HepG2 (cell line): ENCODE data around the gene MTA2. TPM values are rescaled to one million over a fixed set of nuclear protein-coding genes. Genes with fewer than 3 reads are reported as not detected.
A peak's percentile ranks its signal among the peaks of the same experiment; 100 is the strongest.

Experiments used
- ARHGAP35 ChIP-seq: sonication (generic); formaldehyde crosslinking; IDR thresholded peaks from 2 replicates; pipeline ENCODE4 v1.9.0; 2022; ENCODE audit warnings: mild to moderate bottlenecking, inconsistent platforms, moderate library complexity, missing genetic modification reagents, borderline replicate concordance
- CCAR2 ChIP-seq: fragments of 200-400 bp; formaldehyde crosslinking; optimal IDR thresholded peaks from 2 replicates; pipeline ENCODE3; 2018; ENCODE audit warnings: low read depth, mild to moderate bottlenecking, low read length, moderate library complexity
- CCDC6 ChIP-seq: sonication (generic); formaldehyde crosslinking; IDR thresholded peaks from 2 replicates; pipeline ENCODE4 v1.8.1; 2022; ENCODE audit warnings: mild to moderate bottlenecking, missing genetic modification reagents, moderate library complexity
- ERF ChIP-seq: IDR thresholded peaks from 2 replicates; pipeline ENCODE4 v1.6.1; 2018; ENCODE audit warnings: missing biosample characterization, missing genetic modification reagents
- HOXD1 ChIP-seq: sonication (generic); formaldehyde crosslinking; IDR thresholded peaks from 2 replicates; pipeline ENCODE4 v1.5.0; 2020; ENCODE audit warnings: missing genetic modification reagents
- KAT7 ChIP-seq: IDR thresholded peaks from 2 replicates; pipeline ENCODE4 v1.6.1; 2018; ENCODE audit warnings: borderline replicate concordance, missing compliant biosample characterization
- NCOR1 ChIP-seq: fragments of 200-600 bp; sonication (generic); IDR thresholded peaks from 2 replicates; pipeline ENCODE4 v1.7.0; 2017; ENCODE audit warnings: antibody characterized with exemption, low read length, borderline replicate concordance
- NFE2L2 ChIP-seq: fragments of 150-350 bp; IDR thresholded peaks from 2 replicates; pipeline ENCODE4 v1.6.1; 2014; ENCODE audit warnings: low read length
- NRL ChIP-seq: sonication (generic); formaldehyde crosslinking; IDR thresholded peaks from 2 replicates; pipeline ENCODE4 v1.5.0; 2020; ENCODE audit warnings: missing genetic modification reagents, mild to moderate bottlenecking, moderate library complexity, borderline replicate concordance
- PAF1 ChIP-seq: IDR thresholded peaks from 2 replicates; pipeline ENCODE4 v1.6.1; 2016; ENCODE audit warnings: missing genetic modification reagents, missing compliant biosample characterization
- ZFAT ChIP-seq: sonication (generic); formaldehyde crosslinking; conservative IDR thresholded peaks from 2 replicates; pipeline ENCODE4 v1.8.1; 2023; ENCODE audit warnings: missing genetic modification reagents, inconsistent platforms
- polyA plus RNA-seq, 8 experiments: library from polyadenylated mRNA; depleted of rRNA in 3 of 8; stranded (reverse) in 7 of 8; unstranded in 1 of 8; fragments of >200 nt; fragmentation: Illumina TruSeq in 4 of 8; extraction: Trizol in 4 of 8; gene quantifications; 2 replicates each; pipeline versions ENCODE4 v1.2.1 to v1.2.3, GENCODE V29; 2011 to 2016; ENCODE audit warnings: low read depth in 4 of 8, missing spikeins in 1 of 8, mixed read lengths in 1 of 8; ENCODE audit not compliant: insufficient read depth in 1 of 8
- total RNA-seq, 5 experiments: library from RNA; depleted of rRNA; stranded (reverse); fragments of >200 nt; fragmentation: Illumina TruSeq; extraction: Trizol; gene quantifications; 2 replicates each; pipeline ENCODE4 v1.2.3, GENCODE V29; 2016; ENCODE audit warnings: low read depth in 1 of 5
- TF ChIP-seq, protein P1 (sequence below): sonication (generic); formaldehyde crosslinking; IDR thresholded peaks from one replicate; pipeline ENCODE4 v1.5.1; 2020; ENCODE audit warnings: mild to moderate bottlenecking, missing genetic modification reagents; ENCODE audit errors: not compliant biosample characterization
- TF ChIP-seq, protein P2 (sequence below): sonication (generic); formaldehyde crosslinking; IDR thresholded peaks from 2 replicates; pipeline ENCODE4 v1.5.0; 2020; ENCODE audit warnings: mild to moderate bottlenecking, missing genetic modification reagents, borderline replicate concordance

MTA2 gene
- total and polyA plus RNA-seq, 2 of the 13 experiments (the other 11 are each of a cell fraction or from before 2014, with no cell fraction given): 14.0 to 70.0 TPM

- TF ChIP-seq, protein P1, sequence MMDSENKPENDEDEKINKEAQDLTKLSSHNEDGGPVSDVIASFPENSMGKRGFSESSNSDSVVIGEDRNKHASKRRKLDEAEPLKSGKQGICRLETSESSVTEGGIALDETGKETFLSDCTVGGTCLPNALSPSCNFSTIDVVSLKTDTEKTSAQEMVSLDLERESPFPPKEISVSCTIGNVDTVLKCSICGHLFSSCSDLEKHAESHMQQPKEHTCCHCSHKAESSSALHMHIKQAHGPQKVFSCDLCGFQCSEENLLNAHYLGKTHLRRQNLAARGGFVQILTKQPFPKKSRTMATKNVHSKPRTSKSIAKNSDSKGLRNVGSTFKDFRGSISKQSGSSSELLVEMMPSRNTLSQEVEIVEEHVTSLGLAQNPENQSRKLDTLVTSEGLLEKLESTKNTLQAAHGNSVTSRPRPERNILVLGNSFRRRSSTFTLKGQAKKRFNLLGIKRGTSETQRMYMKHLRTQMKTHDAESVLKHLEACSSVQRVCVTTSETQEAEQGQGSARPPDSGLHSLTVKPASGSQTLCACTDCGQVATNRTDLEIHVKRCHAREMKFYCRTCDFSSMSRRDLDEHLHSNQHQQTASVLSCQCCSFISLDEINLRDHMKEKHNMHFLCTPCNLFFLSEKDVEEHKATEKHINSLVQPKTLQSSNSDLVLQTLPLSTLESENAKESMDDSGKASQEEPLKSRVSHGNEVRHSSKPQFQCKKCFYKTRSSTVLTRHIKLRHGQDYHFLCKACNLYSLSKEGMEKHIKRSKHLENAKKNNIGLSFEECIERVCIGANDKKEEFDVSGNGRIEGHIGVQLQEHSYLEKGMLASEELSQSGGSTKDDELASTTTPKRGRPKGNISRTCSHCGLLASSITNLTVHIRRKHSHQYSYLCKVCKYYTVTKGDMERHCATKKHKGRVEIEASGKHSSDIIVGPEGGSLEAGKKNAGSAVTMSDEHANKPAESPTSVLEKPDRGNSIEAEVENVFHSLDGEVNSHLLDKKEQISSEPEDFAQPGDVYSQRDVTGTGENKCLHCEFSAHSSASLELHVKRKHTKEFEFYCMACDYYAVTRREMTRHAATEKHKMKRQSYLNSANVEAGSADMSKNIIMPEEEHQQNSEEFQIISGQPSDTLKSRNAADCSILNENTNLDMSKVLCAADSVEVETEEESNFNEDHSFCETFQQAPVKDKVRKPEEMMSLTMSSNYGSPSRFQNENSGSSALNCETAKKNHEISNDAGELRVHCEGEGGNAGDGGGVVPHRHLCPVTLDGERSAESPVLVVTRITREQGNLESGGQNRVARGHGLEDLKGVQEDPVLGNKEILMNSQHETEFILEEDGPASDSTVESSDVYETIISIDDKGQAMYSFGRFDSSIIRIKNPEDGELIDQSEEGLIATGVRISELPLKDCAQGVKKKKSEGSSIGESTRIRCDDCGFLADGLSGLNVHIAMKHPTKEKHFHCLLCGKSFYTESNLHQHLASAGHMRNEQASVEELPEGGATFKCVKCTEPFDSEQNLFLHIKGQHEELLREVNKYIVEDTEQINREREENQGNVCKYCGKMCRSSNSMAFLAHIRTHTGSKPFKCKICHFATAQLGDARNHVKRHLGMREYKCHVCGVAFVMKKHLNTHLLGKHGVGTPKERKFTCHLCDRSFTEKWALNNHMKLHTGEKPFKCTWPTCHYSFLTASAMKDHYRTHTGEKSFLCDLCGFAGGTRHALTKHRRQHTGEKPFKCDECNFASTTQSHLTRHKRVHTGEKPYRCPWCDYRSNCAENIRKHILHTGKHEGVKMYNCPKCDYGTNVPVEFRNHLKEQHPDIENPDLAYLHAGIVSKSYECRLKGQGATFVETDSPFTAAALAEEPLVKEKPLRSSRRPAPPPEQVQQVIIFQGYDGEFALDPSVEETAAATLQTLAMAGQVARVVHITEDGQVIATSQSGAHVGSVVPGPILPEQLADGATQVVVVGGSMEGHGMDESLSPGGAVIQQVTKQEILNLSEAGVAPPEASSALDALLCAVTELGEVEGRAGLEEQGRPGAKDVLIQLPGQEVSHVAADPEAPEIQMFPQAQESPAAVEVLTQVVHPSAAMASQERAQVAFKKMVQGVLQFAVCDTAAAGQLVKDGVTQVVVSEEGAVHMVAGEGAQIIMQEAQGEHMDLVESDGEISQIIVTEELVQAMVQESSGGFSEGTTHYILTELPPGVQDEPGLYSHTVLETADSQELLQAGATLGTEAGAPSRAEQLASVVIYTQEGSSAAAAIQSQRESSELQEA (CRISPR knock-in tag): no peak
- TF ChIP-seq CCDC6 (CRISPR knock-in tag) (0 out of 2 replicates have a peak, but pooled peaks have one; percentile 67), KAT7 (CRISPR knock-in tag) (no peak), ERF (CRISPR knock-in tag) (0 out of 2 replicates have a peak, but pooled peaks have one; percentile 29), NFE2L2 (no peak), CCAR2 (no peak), NCOR1 (peak; percentile 66; the same call in 1 of the 2 replicates), ARHGAP35 (CRISPR knock-in tag) (no peak), PAF1 (CRISPR knock-in tag) (no peak), HOXD1 (CRISPR knock-in tag) (peak; percentile 72; the same call in 1 of the 2 replicates), ZFAT (CRISPR knock-in tag) (no peak), NRL (CRISPR knock-in tag) (no peak)
- TF ChIP-seq, protein P2, sequence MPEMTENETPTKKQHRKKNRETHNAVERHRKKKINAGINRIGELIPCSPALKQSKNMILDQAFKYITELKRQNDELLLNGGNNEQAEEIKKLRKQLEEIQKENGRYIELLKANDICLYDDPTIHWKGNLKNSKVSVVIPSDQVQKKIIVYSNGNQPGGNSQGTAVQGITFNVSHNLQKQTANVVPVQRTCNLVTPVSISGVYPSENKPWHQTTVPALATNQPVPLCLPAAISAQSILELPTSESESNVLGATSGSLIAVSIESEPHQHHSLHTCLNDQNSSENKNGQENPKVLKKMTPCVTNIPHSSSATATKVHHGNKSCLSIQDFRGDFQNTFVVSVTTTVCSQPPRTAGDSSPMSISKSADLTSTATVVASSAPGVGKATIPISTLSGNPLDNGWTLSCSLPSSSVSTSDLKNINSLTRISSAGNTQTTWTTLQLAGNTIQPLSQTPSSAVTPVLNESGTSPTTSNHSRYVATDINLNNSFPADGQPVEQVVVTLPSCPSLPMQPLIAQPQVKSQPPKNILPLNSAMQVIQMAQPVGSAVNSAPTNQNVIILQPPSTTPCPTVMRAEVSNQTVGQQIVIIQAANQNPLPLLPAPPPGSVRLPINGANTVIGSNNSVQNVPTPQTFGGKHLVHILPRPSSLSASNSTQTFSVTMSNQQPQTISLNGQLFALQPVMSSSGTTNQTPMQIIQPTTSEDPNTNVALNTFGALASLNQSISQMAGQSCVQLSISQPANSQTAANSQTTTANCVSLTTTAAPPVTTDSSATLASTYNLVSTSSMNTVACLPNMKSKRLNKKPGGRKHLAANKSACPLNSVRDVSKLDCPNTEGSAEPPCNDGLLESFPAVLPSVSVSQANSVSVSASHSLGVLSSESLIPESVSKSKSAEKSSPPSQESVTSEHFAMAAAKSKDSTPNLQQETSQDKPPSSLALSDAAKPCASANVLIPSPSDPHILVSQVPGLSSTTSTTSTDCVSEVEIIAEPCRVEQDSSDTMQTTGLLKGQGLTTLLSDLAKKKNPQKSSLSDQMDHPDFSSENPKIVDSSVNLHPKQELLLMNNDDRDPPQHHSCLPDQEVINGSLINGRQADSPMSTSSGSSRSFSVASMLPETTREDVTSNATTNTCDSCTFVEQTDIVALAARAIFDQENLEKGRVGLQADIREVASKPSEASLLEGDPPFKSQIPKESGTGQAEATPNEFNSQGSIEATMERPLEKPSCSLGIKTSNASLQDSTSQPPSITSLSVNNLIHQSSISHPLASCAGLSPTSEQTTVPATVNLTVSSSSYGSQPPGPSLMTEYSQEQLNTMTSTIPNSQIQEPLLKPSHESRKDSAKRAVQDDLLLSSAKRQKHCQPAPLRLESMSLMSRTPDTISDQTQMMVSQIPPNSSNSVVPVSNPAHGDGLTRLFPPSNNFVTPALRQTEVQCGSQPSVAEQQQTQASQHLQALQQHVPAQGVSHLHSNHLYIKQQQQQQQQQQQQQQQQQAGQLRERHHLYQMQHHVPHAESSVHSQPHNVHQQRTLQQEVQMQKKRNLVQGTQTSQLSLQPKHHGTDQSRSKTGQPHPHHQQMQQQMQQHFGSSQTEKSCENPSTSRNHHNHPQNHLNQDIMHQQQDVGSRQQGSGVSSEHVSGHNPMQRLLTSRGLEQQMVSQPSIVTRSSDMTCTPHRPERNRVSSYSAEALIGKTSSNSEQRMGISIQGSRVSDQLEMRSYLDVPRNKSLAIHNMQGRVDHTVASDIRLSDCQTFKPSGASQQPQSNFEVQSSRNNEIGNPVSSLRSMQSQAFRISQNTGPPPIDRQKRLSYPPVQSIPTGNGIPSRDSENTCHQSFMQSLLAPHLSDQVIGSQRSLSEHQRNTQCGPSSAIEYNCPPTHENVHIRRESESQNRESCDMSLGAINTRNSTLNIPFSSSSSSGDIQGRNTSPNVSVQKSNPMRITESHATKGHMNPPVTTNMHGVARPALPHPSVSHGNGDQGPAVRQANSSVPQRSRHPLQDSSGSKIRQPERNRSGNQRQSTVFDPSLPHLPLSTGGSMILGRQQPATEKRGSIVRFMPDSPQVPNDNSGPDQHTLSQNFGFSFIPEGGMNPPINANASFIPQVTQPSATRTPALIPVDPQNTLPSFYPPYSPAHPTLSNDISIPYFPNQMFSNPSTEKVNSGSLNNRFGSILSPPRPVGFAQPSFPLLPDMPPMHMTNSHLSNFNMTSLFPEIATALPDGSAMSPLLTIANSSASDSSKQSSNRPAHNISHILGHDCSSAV (CRISPR knock-in tag): no peak
These were observed 2.5 kb downstream of the MTA2 start (continued) for GRCh38 chr11:62599069-62599696.
